ENCODE results near the gene CLIC6. TPM values are rescaled to one million over a fixed set of nuclear protein-coding genes. Genes with fewer than 3 reads are reported as not detected.

The CLIC6 gene
- total and polyA plus RNA-seq, 7 experiments from 2014 or later: 0.12 to 0.56 (median 0.22) TPM; not detected in 2

DNA sequence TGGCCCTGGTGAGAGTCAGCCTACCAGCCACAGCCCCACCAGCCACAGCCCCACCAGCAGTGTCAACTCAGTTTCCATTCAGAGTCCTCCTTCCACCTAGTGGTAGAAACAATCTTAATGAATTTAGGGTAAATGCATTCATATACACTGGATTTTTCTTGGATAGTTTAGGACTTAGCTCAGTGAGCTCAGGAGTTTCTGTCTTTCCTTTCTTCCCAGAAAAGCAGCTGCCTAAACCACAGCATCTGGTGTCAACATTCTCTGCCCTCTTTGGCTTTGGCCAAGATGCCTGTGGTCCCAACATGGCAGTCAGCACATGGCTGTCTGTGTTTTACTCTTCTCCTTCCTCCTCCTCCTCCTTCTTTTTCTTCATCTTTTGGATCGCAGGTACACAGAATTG is 94.0 kb downstream of the CLIC6 start:
- Mint-ChIP-seq H3K4me1 (no peaks in the 10 kb centered on the region), H3K27me3 (peaks cover 0 to 11% (median 0%) of the 10 kb centered on the region in 5 donors), H3K36me3 (peaks cover 0 to 5% (median 0%) of the 10 kb centered on the region in 5 donors), H3K9me3 (peaks cover 0 to 2% (median 0%) of the 10 kb centered on the region in 11 donors), H3K4me3 (no peak overlapping the region), H3K27ac (no peak overlapping the region)
- H3K27ac ChIP-seq (ENCODE audit: low read depth, low read length): no peak overlapping the region
- ATAC-seq (no peak), DNase-seq (no peak)
- intact Hi-C loops (cut with micrococcal nuclease): no loop called here
- H3K27me3 ChIP-seq (ENCODE audit: control insufficient read depth in 2 of 2, insufficient read depth in 2 of 2, low read length in 2 of 2): no peaks in the 10 kb centered on the region
- CTCF ChIA-PET: no interaction called here
- no peak overlapping the region for H3K4me3 ChIP-seq (ENCODE audit: low read length)
- H3K4me1 ChIP-seq (ENCODE audit: control insufficient read depth in 2 of 2, insufficient read depth in 2 of 2, low read length in 2 of 2): no peaks in the 10 kb centered on the region
- H3K36me3 ChIP-seq (ENCODE audit: control insufficient read depth in 2 of 3, insufficient read depth in 3 of 3, low read length in 3 of 3): no peaks in the 10 kb centered on the region
- POLR2A ChIA-PET: no interaction called here
- H3K9me3 ChIP-seq (ENCODE audit: control insufficient read depth in 2 of 3, low read length in 3 of 3): no peaks in the 10 kb centered on the region

DNA sequence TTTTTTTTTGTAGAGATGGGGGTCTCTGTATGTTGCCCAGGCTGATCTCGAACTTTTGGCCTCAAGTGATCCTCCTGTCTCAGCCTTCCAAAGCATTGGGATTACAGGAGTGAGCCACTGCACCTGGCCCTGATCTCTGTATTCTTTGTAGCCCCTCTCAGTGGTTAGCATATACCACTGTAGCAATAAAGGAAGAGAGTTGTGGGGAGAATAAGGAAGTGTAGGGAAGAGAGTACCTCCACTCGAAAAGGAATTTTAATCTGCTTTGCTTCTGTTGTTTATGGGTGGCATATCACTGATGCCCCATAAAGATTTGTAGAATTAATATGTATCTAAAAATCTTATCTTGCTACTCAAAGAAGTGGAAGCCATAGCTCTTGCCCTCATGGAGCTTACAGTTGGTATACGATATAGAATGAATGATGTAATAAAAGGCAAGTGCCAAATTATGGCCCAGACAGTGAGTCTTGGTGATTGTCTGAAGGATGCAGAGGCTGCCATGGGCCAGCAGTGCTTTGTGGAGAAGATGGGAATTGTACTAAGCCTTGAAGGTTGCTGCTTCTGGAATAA is 96.0 kb downstream of the CLIC6 start:
- H3K36me3 ChIP-seq (ENCODE audit: control insufficient read depth in 2 of 3, insufficient read depth in 3 of 3, low read length in 3 of 3): no peaks in the 10 kb centered on the region
- CTCF ChIA-PET: interaction anchor here (0.6 kb wide), 1 partner anchor 24 kb away, joined by 3 read pairs; no protein-coding TSS in a partner anchor
- Mint-ChIP-seq H3K27ac (peak overlapping the region in 1 of 9 donors; percentile 52), H3K4me3 (no peak overlapping the region), H3K9me3 (peaks cover 0 to 2% (median 0%) of the 10 kb centered on the region in 11 donors), H3K27me3 (peaks cover 0 to 19% (median 0%) of the 10 kb centered on the region in 5 donors), H3K4me1 (no peaks in the 10 kb centered on the region), H3K36me3 (peaks cover 0 to 5% (median 0%) of the 10 kb centered on the region in 5 donors)
- H3K4me1 ChIP-seq (ENCODE audit: control insufficient read depth in 2 of 2, insufficient read depth in 2 of 2, low read length in 2 of 2): no peaks in the 10 kb centered on the region
- ATAC-seq (no peak), DNase-seq (no peak)
- POLR2A ChIA-PET: no interaction called here
- no peak overlapping the region for H3K4me3 ChIP-seq (ENCODE audit: low read length)
- H3K27me3 ChIP-seq (ENCODE audit: control insufficient read depth in 2 of 2, insufficient read depth in 2 of 2, low read length in 2 of 2): no peaks in the 10 kb centered on the region
- H3K9me3 ChIP-seq (ENCODE audit: control insufficient read depth in 2 of 3, low read length in 3 of 3): no peaks in the 10 kb centered on the region
- intact Hi-C loops (cut with micrococcal nuclease): no loop called here
- no peak overlapping the region for H3K27ac ChIP-seq (ENCODE audit: low read depth, low read length)

DNA sequence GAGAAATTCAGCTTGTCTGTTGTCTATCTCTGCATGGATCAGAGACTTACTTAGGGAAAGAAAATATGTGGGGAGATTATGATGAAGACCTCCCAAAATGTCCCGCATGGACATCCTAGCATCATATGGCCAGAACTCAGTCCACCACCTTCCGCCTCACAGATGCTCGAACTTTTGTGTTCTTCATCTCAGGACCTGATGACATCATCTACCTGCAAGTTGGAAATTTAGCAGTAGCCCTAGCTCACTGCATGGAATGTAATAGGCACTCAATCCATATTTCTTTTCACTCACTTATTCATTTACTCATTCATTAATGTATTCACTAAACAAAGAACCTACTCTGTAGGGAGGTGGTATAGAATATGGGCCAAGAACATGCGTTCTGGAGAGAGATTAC is 96.8 kb downstream of the CLIC6 start:
- Mint-ChIP-seq H3K9me3 (peaks cover 0 to 2% (median 0%) of the 10 kb centered on the region in 11 donors), H3K4me1 (no peaks in the 10 kb centered on the region), H3K27ac (no peak overlapping the region), H3K27me3 (peaks cover 0 to 19% (median 0%) of the 10 kb centered on the region in 5 donors), H3K36me3 (peaks cover 0 to 5% (median 0%) of the 10 kb centered on the region in 5 donors), H3K4me3 (no peak overlapping the region)
- CTCF ChIA-PET: no interaction called here
- Histone ChIP-seq H3K36me3 (ENCODE audit: control insufficient read depth in 2 of 3, insufficient read depth in 3 of 3, low read length in 3 of 3) (no peaks in the 10 kb centered on the region), H3K27ac (ENCODE audit: low read depth, low read length) (no peak overlapping the region), H3K4me3 (ENCODE audit: low read length) (no peak overlapping the region), H3K9me3 (ENCODE audit: control insufficient read depth in 2 of 3, low read length in 3 of 3) (no peaks in the 10 kb centered on the region), H3K4me1 (ENCODE audit: control insufficient read depth in 2 of 2, insufficient read depth in 2 of 2, low read length in 2 of 2) (no peaks in the 10 kb centered on the region), H3K27me3 (ENCODE audit: control insufficient read depth in 2 of 2, insufficient read depth in 2 of 2, low read length in 2 of 2) (no peaks in the 10 kb centered on the region)
- DNase-seq (no peak), ATAC-seq (no peak)
- intact Hi-C loops (cut with micrococcal nuclease): no loop called here
- POLR2A ChIA-PET: no interaction called here

DNA sequence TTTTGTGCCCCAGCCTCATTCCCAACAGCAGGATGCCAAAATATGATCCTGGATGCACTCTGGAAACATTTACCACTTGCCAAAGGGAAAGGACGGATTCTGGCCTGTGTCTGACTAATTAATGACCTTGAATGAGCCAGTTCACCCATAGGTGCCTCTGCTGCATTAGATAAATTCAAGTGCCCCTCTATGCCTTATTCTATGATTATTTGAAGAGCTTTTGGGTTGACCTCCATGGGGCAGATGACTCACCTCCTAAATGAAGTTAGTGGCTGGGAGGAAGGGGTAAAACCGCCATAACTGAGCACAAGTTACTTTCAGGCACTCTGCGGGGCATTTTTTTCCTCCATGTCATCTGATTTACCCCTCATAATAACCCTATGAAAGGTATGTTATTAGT is 98.1 kb downstream of the CLIC6 start:
- Histone ChIP-seq H3K27me3 (ENCODE audit: control insufficient read depth in 2 of 2, insufficient read depth in 2 of 2, low read length in 2 of 2) (no peaks in the 10 kb centered on the region), H3K27ac (ENCODE audit: low read depth, low read length) (no peak overlapping the region), H3K36me3 (ENCODE audit: control insufficient read depth in 2 of 3, insufficient read depth in 3 of 3, low read length in 3 of 3) (no peaks in the 10 kb centered on the region), H3K4me3 (ENCODE audit: low read length) (no peak overlapping the region), H3K4me1 (ENCODE audit: control insufficient read depth in 2 of 2, insufficient read depth in 2 of 2, low read length in 2 of 2) (no peaks in the 10 kb centered on the region), H3K9me3 (ENCODE audit: control insufficient read depth in 2 of 3, low read length in 3 of 3) (no peaks in the 10 kb centered on the region)
- Mint-ChIP-seq H3K9me3 (peaks cover 0 to 2% (median 0%) of the 10 kb centered on the region in 11 donors), H3K27me3 (peaks cover 0 to 26% (median 0%) of the 10 kb centered on the region in 5 donors), H3K27ac (no peak overlapping the region), H3K36me3 (peaks cover 0 to 5% (median 0%) of the 10 kb centered on the region in 5 donors), H3K4me1 (no peaks in the 10 kb centered on the region), H3K4me3 (no peak overlapping the region)
- ATAC-seq (no peak), DNase-seq (no peak)
- CTCF ChIA-PET: no interaction called here
- intact Hi-C loops (cut with micrococcal nuclease): no loop called here
- POLR2A ChIA-PET: no interaction called here

Other genes starting within 250 kb of the CLIC6 start
- not detected for gene SMIM34, start 245.0 kb upstream of the CLIC6 start, total RNA-seq
- not detected for gene SMIM34, start 245.0 kb upstream of the CLIC6 start, polyA plus RNA-seq
- gene KCNE1, start 156.8 kb upstream of the CLIC6 start, total RNA-seq: 1 to 10 TPM in 1 of 5 experiments, under 1 TPM in 4; 0.24 to 9.2 (median 0.49) TPM
- not detected for gene KCNE1, start 156.8 kb upstream of the CLIC6 start, polyA plus RNA-seq
- 1 to 10 TPM; 3.0 to 8.1 (median 4.9) TPM for gene RCAN1, start 53.9 kb upstream of the CLIC6 start, total RNA-seq
- gene RCAN1, start 53.9 kb upstream of the CLIC6 start, polyA plus RNA-seq: 10 to 100 TPM; 12.6 to 15.3 TPM

All from naive thymus-derived CD4-positive, alpha-beta T cell (primary cell).